Spleen (tissue), 13 donors: ENCODE measurements around the gene CTSL. TPM values are rescaled to one million over a fixed set of nuclear protein-coding genes. Genes with fewer than 3 reads are reported as not detected.

Source experiments
- DNase-seq: peaks from one replicate; pipeline ENCODE4 v3.0.0-alpha.2; 2020
- H3K27ac ChIP-seq, 8 donors: fragments of 200-600 bp; sonication (generic) in 7 of 8; 1 replicate in 4 of 8; 2 replicates in 4 of 8; pipeline versions ENCODE4 v1.5.0 to v1.8.0; 2016 to 2021; ENCODE audit warnings: inconsistent platforms in 4 of 8, mild to moderate bottlenecking in 4 of 8, moderate library complexity in 1 of 8
- H3K27me3 ChIP-seq, 7 donors: fragments of 200-600 bp; sonication (generic) in 6 of 7; replicated peaks in 1 of 7; 1 replicate in 4 of 7; 2 replicates in 3 of 7; pipeline versions ENCODE4 v1.5.0 to v1.8.0; 2016 to 2021; ENCODE audit warnings: inconsistent platforms in 3 of 7, mild to moderate bottlenecking in 1 of 7
- H3K36me3 ChIP-seq, 6 donors: fragments of 200-600 bp; sonication (generic) in 5 of 6; 1 replicate in 4 of 6; 2 replicates in 2 of 6; pipeline versions ENCODE4 v1.5.0 to v1.8.0; 2016 to 2021; ENCODE audit warnings: inconsistent platforms in 2 of 6
- H3K4me1 ChIP-seq, 6 donors: fragments of 200-600 bp; sonication (generic) in 5 of 6; 1 replicate in 3 of 6; 2 replicates in 3 of 6; pipeline versions ENCODE4 v1.5.0 to v1.8.0; 2016 to 2021; ENCODE audit warnings: inconsistent platforms in 3 of 6
- H3K4me3 ChIP-seq, 8 donors: fragments of 200-600 bp; sonication (generic) in 7 of 8; 1 replicate in 4 of 8; 2 replicates in 4 of 8; pipeline versions ENCODE4 v1.5.0 to v1.8.0; 2016 to 2021; ENCODE audit warnings: inconsistent platforms in 4 of 8, mild to moderate bottlenecking in 4 of 8, moderate library complexity in 2 of 8
- H3K9me3 ChIP-seq, 8 donors: fragments of 200-600 bp; sonication (generic) in 7 of 8; 1 replicate in 4 of 8; 2 replicates in 4 of 8; pipeline versions ENCODE4 v1.5.0 to v1.8.0; 2016 to 2021; ENCODE audit warnings: inconsistent platforms in 4 of 8
- POLR2A ChIP-seq, 3 donors: fragments of 450-650 bp; IDR thresholded peaks; one replicate each; pipeline ENCODE4 v1.5.1; 2017; ENCODE audit warnings: antibody characterized with exemption in 3 of 3, mild to moderate bottlenecking in 1 of 3
- POLR2AphosphoS5 ChIP-seq, 3 donors: sonication (generic); formaldehyde crosslinking; IDR thresholded peaks; one replicate each; pipeline ENCODE4 v1.5.1; 2017; ENCODE audit warnings: antibody characterized with exemption in 3 of 3
- WGBS, 5 donors: extraction: QIAGEN DNeasy Blood & Tissue Kit in 3 of 5; methylation state at CpG; one replicate each; pipeline versions ENCODE4 v1.1.5 to v1.1.7; 2013 to 2018; 5-methylcytosine and 5-hydroxymethylcytosine counted together
- intact Hi-C: fragments of 100-400 bp; cut with DNase I; formaldehyde crosslinking; loops from one replicate; pipeline ENCODE4 v1.15.0; 2023; ENCODE audit warnings: low total_unique reads
- long read RNA-seq, 2 donors: transcript quantifications; one replicate each; lab custom pipeline, GENCODE V29; 2026
- polyA plus RNA-seq, 3 donors: library from polyadenylated mRNA; stranded (reverse); fragments of 200-250 nt; gene quantifications; one replicate each; pipeline ENCODE4 v1.2.1, GENCODE V29; 2013
- total RNA-seq, 7 donors: library from RNA; depleted of rRNA in 3 of 7; stranded (reverse); fragments of >200 nt in 3 of 7; fragmentation: NEBNext Ultra II Directional in 4 of 7; extraction: Animal tissue kit (Norgen Biotek cat#: 25700) in 4 of 7; gene quantifications; one replicate each; pipeline versions ENCODE4 v1.1.0 to v1.2.1, GENCODE V29; 2016 to 2021
- TF ChIP-seq, protein P1 (sequence below), 11 experiments: fragments of 200-600 bp in 7 of 11; fragments of 450-650 bp in 4 of 11; sonication (generic) in 4 of 11; IDR thresholded peaks in 8 of 11; conservative IDR thresholded peaks in 3 of 11; 1 replicate in 7 of 11; 2 replicates in 4 of 11; pipeline versions ENCODE4 v1.4.0 to v1.8.0; 2016 to 2021; ENCODE audit warnings: antibody characterized with exemption in 11 of 11, inconsistent platforms in 4 of 11, mild to moderate bottlenecking in 1 of 11
- donor health status: healthy with polysubstance abuse.
- donor health status: DM: no; HTN: no; CAD: no; lungs with moderate emphysema.
- donor health status: DM: no; HTN: no; CAD: no.
- donor health status: Bipolar disorder and iron deficiency.
- donor health status: healthy.
- donor health status: DM: no; HTN: no; CAD: no.
- donor health status: DM: yes; HTN: yes; CAD: no.

Gene CTSL
- 100 to 1,000 TPM; 142 to 384 (median 170) TPM for total RNA-seq
- 10 to 100 TPM; 37.8 to 94.0 (median 51.5) TPM for polyA plus RNA-seq
- long read RNA-seq, donor 1, transcript CTSL-203 (8 exons, 2,177 nt): minor isoform, 14 of 70 reads
- long read RNA-seq, donor 1, transcript CTSL-201 (8 exons, 1,436 nt): major isoform, 17 of 70 reads
- long read RNA-seq, donor 1, partial matches to known transcripts: 31 of 70 reads
- long read RNA-seq, donor 1, other reads (novel, unspliced or antisense): 6 of 70 reads
- long read RNA-seq, donor 2, transcript CTSL-201 (8 exons, 1,436 nt): major isoform, 27 of 71 reads
- long read RNA-seq, donor 2, transcript CTSL-203 (8 exons, 2,177 nt): minor isoform, 13 of 71 reads
- long read RNA-seq, donor 2, partial matches to known transcripts: 28 of 71 reads
- long read RNA-seq, donor 2, other reads (novel, unspliced or antisense): 0 of 71 reads

- Histone ChIP-seq H3K9me3 (no peaks in the 10 kb centered on the region), H3K4me3 (peak within 1 kb of the TSS; percentile 39 to 75 (median 47)), H3K27ac (peak within 1 kb of the TSS; percentile 82 to 93 (median 88)), H3K4me1 (peaks cover 0 to 44% (median 12%) of the 10 kb centered on the region in 6 donors), H3K27me3 (peaks cover 0 to 39% (median 9%) of the 10 kb centered on the region in 7 donors), H3K36me3 (peaks cover 0 to 31% (median 8%) of the 10 kb centered on the region in 6 donors)
- peak; percentile 89 for DNase-seq
- TF ChIP-seq POLR2A (IDR thresholded peaks at IDR 0.05) (peak in 2 of 3 donors; percentile 41 to 65), POLR2AphosphoS5 (IDR thresholded peaks at IDR 0.05) (peak; percentile 91 to 96 (median 94))
- TF ChIP-seq, protein P1, sequence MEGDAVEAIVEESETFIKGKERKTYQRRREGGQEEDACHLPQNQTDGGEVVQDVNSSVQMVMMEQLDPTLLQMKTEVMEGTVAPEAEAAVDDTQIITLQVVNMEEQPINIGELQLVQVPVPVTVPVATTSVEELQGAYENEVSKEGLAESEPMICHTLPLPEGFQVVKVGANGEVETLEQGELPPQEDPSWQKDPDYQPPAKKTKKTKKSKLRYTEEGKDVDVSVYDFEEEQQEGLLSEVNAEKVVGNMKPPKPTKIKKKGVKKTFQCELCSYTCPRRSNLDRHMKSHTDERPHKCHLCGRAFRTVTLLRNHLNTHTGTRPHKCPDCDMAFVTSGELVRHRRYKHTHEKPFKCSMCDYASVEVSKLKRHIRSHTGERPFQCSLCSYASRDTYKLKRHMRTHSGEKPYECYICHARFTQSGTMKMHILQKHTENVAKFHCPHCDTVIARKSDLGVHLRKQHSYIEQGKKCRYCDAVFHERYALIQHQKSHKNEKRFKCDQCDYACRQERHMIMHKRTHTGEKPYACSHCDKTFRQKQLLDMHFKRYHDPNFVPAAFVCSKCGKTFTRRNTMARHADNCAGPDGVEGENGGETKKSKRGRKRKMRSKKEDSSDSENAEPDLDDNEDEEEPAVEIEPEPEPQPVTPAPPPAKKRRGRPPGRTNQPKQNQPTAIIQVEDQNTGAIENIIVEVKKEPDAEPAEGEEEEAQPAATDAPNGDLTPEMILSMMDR (IDR thresholded peaks at IDR 0.05 in 8 of 11, conservative IDR thresholded peaks at IDR 0.05 in 3 of 11): peak in 2 of 11 experiments; percentile 17 to 36
- WGBS, 5 donors: 1 to 3% (median 3%) methylated on average over 13 to 67 of the region's 67 CpGs
- intact Hi-C loops: no loop called here
These were observed at the start of gene CTSL for GRCh38 chr9:87725900-87726709. CTSL (plus strand) TSS chr9:87726119; CDS start chr9:87727604, 1,485 bp downstream.

DNA sequence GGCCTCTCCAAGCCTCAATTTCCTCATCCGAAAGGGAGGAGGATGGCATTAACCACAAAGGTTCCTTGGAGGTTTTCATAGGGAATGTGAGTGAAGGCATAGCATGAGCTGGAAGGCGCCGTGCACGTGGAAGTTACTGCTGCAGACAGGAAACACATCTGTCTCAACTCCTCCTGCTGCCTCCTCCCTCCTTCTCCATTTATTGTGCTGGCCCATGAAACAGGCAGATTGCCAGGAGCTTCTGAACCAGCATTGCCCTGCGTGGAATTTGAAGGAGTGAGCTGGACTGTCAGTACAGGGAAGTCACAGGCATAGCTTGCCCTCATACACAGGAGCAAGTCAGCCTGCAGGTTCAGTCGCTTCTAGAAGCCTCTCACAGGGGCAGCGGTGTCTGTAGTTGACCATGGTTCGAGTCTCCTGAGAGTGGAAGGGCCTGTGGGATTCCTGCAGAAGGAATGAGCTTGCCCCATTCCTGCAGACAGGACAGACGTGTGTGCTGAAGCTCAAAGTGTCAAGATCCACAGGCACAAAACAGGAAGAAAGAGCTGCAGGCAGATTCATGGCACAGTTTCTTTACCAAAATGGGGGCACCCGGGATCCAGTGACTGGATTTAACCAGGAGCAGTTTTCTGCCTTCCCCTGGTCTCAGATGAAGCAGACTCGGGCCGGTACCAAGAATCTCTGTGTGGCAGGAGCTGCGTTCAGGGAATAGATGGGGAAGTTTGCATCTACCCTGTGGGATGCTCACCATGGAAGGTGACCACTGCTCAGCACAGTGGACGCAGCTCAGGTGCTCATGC, 48.7 kb upstream of the CTSL start:
- H3K36me3 ChIP-seq: peaks cover 0 to 14% (median 0%) of the 10 kb centered on the region in 6 donors
- 58 to 67% (median 64%) methylated on average over 14 of the region's 14 CpGs for WGBS, 5 donors
- intact Hi-C loops: loop anchor here (5.0 to 10.0 kb wide), 2 partner anchors 135 to 898 kb away; no protein-coding TSS in a partner anchor
- peaks cover 0 to 5% (median 0%) of the 10 kb centered on the region in 6 donors for H3K4me1 ChIP-seq
- no peaks in the 10 kb centered on the region for H3K27me3 ChIP-seq
- no peak for TF ChIP-seq POLR2A (IDR thresholded peaks at IDR 0.05)
- TF ChIP-seq, protein P1 (IDR thresholded peaks at IDR 0.05 in 8 of 11, conservative IDR thresholded peaks at IDR 0.05 in 3 of 11): no peak
- TF ChIP-seq POLR2AphosphoS5 (IDR thresholded peaks at IDR 0.05): no peak
- no peak overlapping the region for H3K4me3 ChIP-seq
- no peak overlapping the region for H3K27ac ChIP-seq
- DNase-seq: no peak
- H3K9me3 ChIP-seq: no peaks in the 10 kb centered on the region

DNA sequence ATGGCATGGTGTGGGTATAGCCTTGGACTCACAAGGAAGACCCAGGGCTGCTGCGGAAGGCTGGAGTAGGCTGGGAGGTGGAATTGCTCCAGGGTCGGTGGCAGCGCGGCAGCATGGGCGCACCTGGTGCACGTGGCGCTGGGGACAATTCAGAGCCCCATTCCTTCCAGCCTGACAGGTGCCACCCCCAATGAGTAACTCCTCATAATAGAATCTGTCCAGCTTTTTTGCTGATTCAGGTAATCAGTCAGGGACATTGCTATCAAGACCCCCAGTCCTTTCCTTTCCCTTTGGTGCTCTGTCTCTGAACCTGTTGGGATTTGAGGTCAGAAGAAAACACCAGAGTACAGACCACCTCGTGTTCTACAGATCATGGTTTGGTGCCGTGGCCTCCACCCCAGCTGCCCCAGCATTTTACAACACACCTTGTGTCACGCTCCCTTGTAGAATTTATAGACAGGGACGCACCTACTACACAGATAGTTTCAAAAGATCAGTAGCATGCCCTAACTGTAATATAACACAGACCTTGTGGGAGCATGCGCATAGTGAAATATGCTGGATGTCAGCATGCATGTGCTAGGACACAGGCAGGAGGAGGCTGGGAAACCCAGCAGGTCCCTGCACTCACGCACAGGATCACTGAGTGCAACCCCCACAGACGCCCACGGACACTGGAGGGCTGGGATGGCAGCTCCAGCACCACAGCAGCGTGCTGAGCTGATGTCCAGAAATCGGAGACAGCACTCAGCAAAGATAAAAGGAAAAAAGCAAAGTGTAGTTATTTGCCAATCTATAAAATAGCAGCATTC, 47.9 kb upstream of the CTSL start:
- whole genome bisulfite sequencing, 5 donors: 84 to 92% (median 92%) methylated on average over 17 of the region's 17 CpGs
- peaks cover 0 to 5% (median 0%) of the 10 kb centered on the region in 6 donors for H3K4me1 ChIP-seq
- no peak overlapping the region for H3K4me3 ChIP-seq
- intact Hi-C loops: loop anchor here (5.0 to 10.0 kb wide), 2 partner anchors 134 to 897 kb away; no protein-coding TSS in a partner anchor
- peaks cover 0 to 15% (median 0%) of the 10 kb centered on the region in 6 donors for H3K36me3 ChIP-seq
- no peak for DNase-seq
- no peak for TF ChIP-seq POLR2AphosphoS5 (IDR thresholded peaks at IDR 0.05)
- no peak for TF ChIP-seq POLR2A (IDR thresholded peaks at IDR 0.05)
- TF ChIP-seq, protein P1 (IDR thresholded peaks at IDR 0.05 in 8 of 11, conservative IDR thresholded peaks at IDR 0.05 in 3 of 11): no peak
- H3K27ac ChIP-seq: no peak overlapping the region
- no peaks in the 10 kb centered on the region for H3K27me3 ChIP-seq
- H3K9me3 ChIP-seq: no peaks in the 10 kb centered on the region
